K562 (cell line): ENCODE results near the gene EPHB1. TPM values are rescaled to one million over a fixed set of nuclear protein-coding genes. Genes with fewer than 3 reads are reported as not detected.

Source experiments
- ATAC-seq: fragments of 200-7000 bp; cut with Tn5 transposase; 3 replicates; pipeline ENCODE4 v1.9.1; 2020; ENCODE audit warnings: moderate library complexity
- BruUV-seq: library from RNA; stranded (reverse); fragments of 400-500 nt; replicated peaks from 2 replicates; lab custom pipeline; 2021; lab: Mats Ljungman, UMichigan
- CTCF ChIA-PET: fragments of 300-600 bp; formaldehyde crosslinking; extraction: SDS; loops from one replicate; lab custom pipeline; 2021; ENCODE audit warnings: low intra/inter-chr PET ratio; lab: Yijun Ruan, JAX
- POLR2A ChIA-PET: fragments of 300-600, 350-650 bp; sonication (Branson Sonifier 250); formaldehyde crosslinking; extraction: SDS; loops from one replicate; lab custom pipeline; 2021; ENCODE audit warnings: antibody characterized with exemption, inconsistent platforms; lab: Yijun Ruan, JAX
- DNase-seq, 4 experiments: peaks; one replicate each; pipeline versions ENCODE4 v3.0.0 to v3.0.0-alpha.2; 2011 to 2018; ENCODE audit warnings: low spot score in 3 of 4, mixed read lengths in 3 of 4; ENCODE audit errors: extremely low read depth in 1 of 4
- FAIRE-seq: peaks from 2 replicates; lab custom pipeline; 2011; peaks lifted over from hg19 to GRCh38; lab: Jason Lieb, UNC
- H2AFZ ChIP-seq: 2 replicates; pipeline ENCODE4 v1.6.0; 2011; ENCODE audit warnings: low read depth, low read length, control low read depth, inconsistent platforms
- H3K27ac ChIP-seq: fragments of 200-600 bp; 3 replicates; pipeline ENCODE4 v1.8.0; 2011; ENCODE audit warnings: low read depth, mild to moderate bottlenecking, control low read depth, inconsistent platforms, low read length, moderate library complexity, mixed read lengths; ENCODE audit errors: extremely low read depth
- H3K27me3 ChIP-seq, 2 experiments: fragments of 300-600 bp in 1 of 2; 2 replicates in 1 of 2; 3 replicates in 1 of 2; pipeline versions ENCODE4 v1.6.0 to v1.8.0; 2011; ENCODE audit warnings: inconsistent platforms in 2 of 2, low read length in 2 of 2, mild to moderate bottlenecking in 1 of 2, mixed read lengths in 1 of 2, moderate library complexity in 1 of 2; ENCODE audit not compliant: control insufficient read depth in 2 of 2, insufficient read depth in 2 of 2
- H3K36me3 ChIP-seq: fragments of 300-600 bp; 3 replicates; pipeline ENCODE4 v1.8.0; 2011; ENCODE audit warnings: mild to moderate bottlenecking, low read length, inconsistent platforms; ENCODE audit not compliant: control insufficient read depth, insufficient read depth
- H3K4me1 ChIP-seq, 2 experiments: fragments of 200-600 bp in 1 of 2; replicated peaks in 1 of 2; 2 replicates in 1 of 2; 3 replicates in 1 of 2; pipeline versions ENCODE4 v1.5.1 to v1.8.0; 2011; ENCODE audit warnings: inconsistent platforms in 2 of 2, low read length in 2 of 2, mild to moderate bottlenecking in 1 of 2, mixed read lengths in 1 of 2, moderate library complexity in 1 of 2; ENCODE audit not compliant: control insufficient read depth in 2 of 2, insufficient read depth in 2 of 2
- H3K4me2 ChIP-seq: 2 replicates; pipeline ENCODE4 v1.6.1; 2011; ENCODE audit warnings: low read length, control low read depth, inconsistent platforms, mixed read lengths; ENCODE audit not compliant: insufficient read depth
- H3K4me3 ChIP-seq: fragments of 200-600 bp; sonication (generic), shearing (Covaris generic); 2 replicates; pipeline ENCODE4 v1.5.1; 2016; ENCODE audit warnings: control low read depth, inconsistent platforms
- H3K79me2 ChIP-seq: fragments of 200-600 bp; 3 replicates; pipeline ENCODE4 v1.8.0; 2011; ENCODE audit warnings: low read length, inconsistent platforms; ENCODE audit not compliant: control insufficient read depth, insufficient read depth
- H3K9ac ChIP-seq, 2 experiments: 2 replicates each; pipeline versions ENCODE4 v1.6.0 to v1.6.1; 2011; ENCODE audit warnings: low read depth in 2 of 2, low read length in 2 of 2, control low read depth in 1 of 2, inconsistent platforms in 1 of 2, mild to moderate bottlenecking in 1 of 2, mixed read lengths in 1 of 2; ENCODE audit not compliant: insufficient read depth in 1 of 2
- H3K9me1 ChIP-seq: one replicate; pipeline ENCODE4 v1.6.0; 2011; ENCODE audit warnings: inconsistent platforms, mild to moderate bottlenecking, low read length, moderate library complexity; ENCODE audit not compliant: control insufficient read depth, insufficient read depth
- H3K9me3 ChIP-seq: replicated peaks from 2 replicates; pipeline ENCODE4 v1.5.1; 2011; ENCODE audit warnings: low read depth, low read length, inconsistent platforms; ENCODE audit not compliant: control insufficient read depth, insufficient read depth
- H4K20me1 ChIP-seq: replicated peaks from 2 replicates; pipeline ENCODE4 v1.6.1; 2011; ENCODE audit warnings: low read length, inconsistent platforms, mixed read lengths; ENCODE audit not compliant: control insufficient read depth, insufficient read depth
- ELK1 ChIP-seq: sonication (generic); formaldehyde crosslinking; IDR thresholded peaks from 2 replicates; pipeline ENCODE4 v1.8.1; 2022; ENCODE audit warnings: missing genetic modification reagents
- FOXA3 ChIP-seq, 2 experiments: fragments of 450-650 bp in 1 of 2; sonication (generic) in 1 of 2; formaldehyde crosslinking; IDR thresholded peaks in 1 of 2; conservative IDR thresholded peaks in 1 of 2; 2 replicates each; pipeline versions ENCODE4 v1.4.0 to v1.8.0; 2020 to 2022; ENCODE audit warnings: mild to moderate bottlenecking in 2 of 2, missing genetic modification reagents in 1 of 2
- FOXJ2 ChIP-seq: fragments of 200-800 bp; sonication (Bioruptor generic); IDR thresholded peaks from 2 replicates; pipeline ENCODE4 v1.6.1; 2016; ENCODE audit warnings: missing genetic modification characterization, missing compliant biosample characterization
- MNT ChIP-seq, 2 experiments: fragments of 450-650 bp; conservative IDR thresholded peaks; 2 replicates each; pipeline ENCODE4 v1.6.1; 2017; ENCODE audit warnings: mild to moderate bottlenecking in 2 of 2, moderate library complexity in 2 of 2
- MTA3 ChIP-seq: fragments of 450-650 bp; formaldehyde crosslinking; IDR thresholded peaks from 2 replicates; pipeline ENCODE4 v1.6.1; 2017; ENCODE audit warnings: mild to moderate bottlenecking, borderline replicate concordance
- PML ChIP-seq: IDR thresholded peaks from 2 replicates; pipeline ENCODE4 v1.6.1; 2012; ENCODE audit warnings: low read length, inconsistent platforms
- RBM22 ChIP-seq: fragments of 200-400 bp; formaldehyde crosslinking; IDR thresholded peaks from 2 replicates; pipeline ENCODE4 v1.6.1; 2018; ENCODE audit warnings: low read length, low read depth; ENCODE audit not compliant: poor library complexity, severe bottlenecking
- SAP30 ChIP-seq: fragments of 200-600 bp; sonication (generic); IDR thresholded peaks from 2 replicates; pipeline ENCODE4 v1.6.1; 2012; ENCODE audit warnings: borderline replicate concordance, low read depth, mild to moderate bottlenecking, moderate library complexity, low read length, control low read depth, inconsistent platforms; ENCODE audit not compliant: insufficient read depth, poor library complexity, severe bottlenecking
- USF1 ChIP-seq: sonication (generic); formaldehyde crosslinking; IDR thresholded peaks from 2 replicates; pipeline ENCODE4 v1.9.0; 2022; ENCODE audit warnings: mild to moderate bottlenecking, missing genetic modification reagents
- XRCC5 ChIP-seq: fragments of 200-400 bp; formaldehyde crosslinking; IDR thresholded peaks from 2 replicates; pipeline ENCODE4 v1.6.1; 2017; ENCODE audit warnings: low read depth, mild to moderate bottlenecking, low read length
- ZNF174 ChIP-seq: fragments of 250-450 bp; sonication (Bioruptor Pico); IDR thresholded peaks from 2 replicates; pipeline ENCODE4 v1.4.0; 2020; ENCODE audit warnings: mild to moderate bottlenecking
- WGBS: fragments of 100-300 bp; shearing (Covaris generic); methylation state at CpG from one replicate; pipeline ENCODE4 v1.1.6; 2016; ENCODE audit warnings: low coverage, mixed read lengths; ENCODE audit not compliant: insufficient coverage; ENCODE audit errors: missing lambda C conversion rate; 5-methylcytosine and 5-hydroxymethylcytosine counted together
- in situ Hi-C: fragments of 300-500 bp; cut with MboI; formaldehyde crosslinking; loops from 4 replicates; pipeline ENCODE4 v1.15.0; 2018; ENCODE audit warnings: inconsistent platforms, mixed read lengths
- intact Hi-C: fragments of 100-400 bp; cut with micrococcal nuclease; formaldehyde crosslinking; loops from 2 replicates; pipeline ENCODE4 v1.14.2; 2022
- polyA plus RNA-seq, 8 experiments: library from polyadenylated mRNA; depleted of rRNA in 4 of 8; stranded (reverse) in 5 of 8; unstranded in 3 of 8; fragments of >200 nt; fragmentation: Nextera tagmentation in 2 of 8; fragmentation: Illumina TruSeq in 1 of 8; extraction: Ambion mirVana in 2 of 8; extraction: Trizol in 1 of 8; gene quantifications; 2 replicates each; pipeline versions ENCODE4 v1.2.1 to v1.2.3, GENCODE V29; 2011 to 2014; ENCODE audit warnings: inconsistent platforms in 1 of 8, missing spikeins in 1 of 8
- total RNA-seq, 7 experiments: library from RNA; depleted of rRNA in 6 of 7; stranded (reverse); fragments of >200 nt in 6 of 7; fragmentation: Illumina TruSeq in 2 of 7; extraction: Trizol in 2 of 7; gene quantifications; 2 replicates each; pipeline versions ENCODE4 v1.2.1 to v1.2.3, GENCODE V29; 2011 to 2021; ENCODE audit warnings: low replicate concordance in 1 of 7

The EPHB1 gene
- total and polyA plus RNA-seq, 9 of the 15 experiments (the other 6 are each of a cell fraction or from before 2014, with no cell fraction given), result 0.29 TPM; not detected in 8

GRCh38 chr3:135248213-135248612 lies 453.2 kb downstream of the EPHB1 start:
- Histone ChIP-seq H3K27ac (no peak overlapping the region), H3K27me3 (no peaks in the 10 kb centered on the region), H2AFZ (no peak overlapping the region), H3K36me3 (no peaks in the 10 kb centered on the region), H4K20me1 (no peaks in the 10 kb centered on the region), H3K4me3 (no peak overlapping the region), H3K9me1 (no peaks in the 10 kb centered on the region)
- POLR2A ChIA-PET, result interaction anchor here (0.7 kb wide), 1 partner anchor 9 kb away, joined by 3 read pairs; no protein-coding TSS in a partner anchor
- DNase-seq, result no peak
- FAIRE-seq, result no peak
- intact Hi-C loops (loop anchor here (10.0 kb wide), 1 partner anchor 453 kb away; the partner anchor contains the start of gene EPHB1), in situ Hi-C loops (no loop called here)
- CTCF ChIA-PET, result no interaction called here
- TF ChIP-seq PML (no peak), XRCC5 (no peak), USF1 (CRISPR knock-in tag) (no peak), FOXA3 (CRISPR knock-in tag; conservative IDR thresholded peaks at IDR 0.05 in 1 of 2, IDR thresholded peaks at IDR 0.05 in 1 of 2) (no peak), MNT (conservative IDR thresholded peaks at IDR 0.05) (no peak), FOXJ2 (no peak), SAP30 (no peak), MTA3 (no peak), RBM22 (no peak), ELK1 (no peak), ZNF174 (CRISPR knock-in tag) (no peak)
- TF ChIP-seq, all 486 proteins: peak for 0
- BruUV-seq, result no TSS peak
- no peak overlapping the region for H3K9ac ChIP-seq
- no peaks in the 10 kb centered on the region for H3K4me1 ChIP-seq
- WGBS, result 0% methylated on average over 7 of the region's 12 CpGs
- no peaks in the 10 kb centered on the region for H3K79me2 ChIP-seq
- H3K4me2 ChIP-seq, result no peak overlapping the region
- ATAC-seq, result no peak
- H3K9me3 ChIP-seq, result no peaks in the 10 kb centered on the region
